Measurements from ENCODE around the gene SMG5.

DNA sequence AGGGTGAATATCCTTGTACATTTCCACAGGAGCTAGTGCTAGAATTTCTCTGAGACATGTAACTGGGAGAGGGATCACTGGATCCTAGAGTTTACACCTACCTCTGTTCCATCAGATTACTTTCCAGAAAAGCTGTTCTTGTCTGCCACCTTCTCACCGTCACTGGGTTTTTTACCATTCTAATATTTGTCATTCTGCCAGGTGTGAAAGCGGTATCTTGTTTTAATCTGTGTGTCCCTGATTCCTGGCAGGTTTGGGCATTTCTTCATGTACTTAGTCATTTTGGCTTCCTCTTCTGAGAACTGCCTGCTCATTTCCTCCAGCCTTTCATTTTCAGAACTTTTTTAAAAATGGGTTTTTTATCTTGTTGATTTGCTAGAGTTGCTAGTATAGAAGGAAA is 64.8 kb downstream of the SMG5 start:
- TF ChIP-seq EZH2phosphoT487 (IDR thresholded peaks at IDR 0.05; ENCODE audit: unreplicated experiment) (no peak), ZNF331 (CRISPR knock-in tag; IDR thresholded peaks at IDR 0.05; ENCODE audit: low read depth) (no peak)
- TF ChIP-seq, protein P1, sequence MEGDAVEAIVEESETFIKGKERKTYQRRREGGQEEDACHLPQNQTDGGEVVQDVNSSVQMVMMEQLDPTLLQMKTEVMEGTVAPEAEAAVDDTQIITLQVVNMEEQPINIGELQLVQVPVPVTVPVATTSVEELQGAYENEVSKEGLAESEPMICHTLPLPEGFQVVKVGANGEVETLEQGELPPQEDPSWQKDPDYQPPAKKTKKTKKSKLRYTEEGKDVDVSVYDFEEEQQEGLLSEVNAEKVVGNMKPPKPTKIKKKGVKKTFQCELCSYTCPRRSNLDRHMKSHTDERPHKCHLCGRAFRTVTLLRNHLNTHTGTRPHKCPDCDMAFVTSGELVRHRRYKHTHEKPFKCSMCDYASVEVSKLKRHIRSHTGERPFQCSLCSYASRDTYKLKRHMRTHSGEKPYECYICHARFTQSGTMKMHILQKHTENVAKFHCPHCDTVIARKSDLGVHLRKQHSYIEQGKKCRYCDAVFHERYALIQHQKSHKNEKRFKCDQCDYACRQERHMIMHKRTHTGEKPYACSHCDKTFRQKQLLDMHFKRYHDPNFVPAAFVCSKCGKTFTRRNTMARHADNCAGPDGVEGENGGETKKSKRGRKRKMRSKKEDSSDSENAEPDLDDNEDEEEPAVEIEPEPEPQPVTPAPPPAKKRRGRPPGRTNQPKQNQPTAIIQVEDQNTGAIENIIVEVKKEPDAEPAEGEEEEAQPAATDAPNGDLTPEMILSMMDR (conservative IDR thresholded peaks at IDR 0.05; ENCODE audit: low read depth in 2 of 2) = no peak

Data from GM23338 (cell line).